Bone marrow (tissue), 2 donors: ENCODE measurements around the gene TMEM145.
"Not testable (repeated sequence)": the region's sequence is repeated elsewhere in the genome, so short reads cannot be mapped to it uniquely, and the experiment has no call there.

ENCODE experiments used
- DNase-seq, 2 donors: peaks; one replicate each; lab custom pipeline; 2025; lab: John Stamatoyannopoulos, UW

The TMEM145 gene

DNA sequence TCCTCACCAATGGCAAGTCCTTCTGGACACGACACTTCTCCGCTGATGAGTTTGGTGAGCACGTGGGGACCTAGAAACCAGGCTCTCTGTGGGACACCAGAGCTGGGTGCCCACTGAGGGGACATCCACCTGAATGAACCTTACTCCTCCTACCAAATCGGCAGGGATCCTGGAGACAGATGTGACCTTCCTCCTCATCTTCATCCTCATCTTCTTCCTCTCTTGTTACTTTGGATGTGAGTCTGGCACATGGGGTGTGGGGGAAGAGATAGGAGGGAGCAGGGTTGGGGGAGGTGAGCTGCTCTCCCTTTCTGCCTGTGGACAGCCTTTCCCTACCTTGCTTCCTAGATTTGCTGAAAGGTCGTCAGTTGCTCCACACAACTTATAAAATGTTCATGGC lies 1.9 kb downstream of the TMEM145 start:
- DNase-seq, result no peak

- DNase-seq, result no peak
These were observed 3.4 kb downstream of the TMEM145 start for GRCh38 chr19:42316223-42317211.

DNA sequence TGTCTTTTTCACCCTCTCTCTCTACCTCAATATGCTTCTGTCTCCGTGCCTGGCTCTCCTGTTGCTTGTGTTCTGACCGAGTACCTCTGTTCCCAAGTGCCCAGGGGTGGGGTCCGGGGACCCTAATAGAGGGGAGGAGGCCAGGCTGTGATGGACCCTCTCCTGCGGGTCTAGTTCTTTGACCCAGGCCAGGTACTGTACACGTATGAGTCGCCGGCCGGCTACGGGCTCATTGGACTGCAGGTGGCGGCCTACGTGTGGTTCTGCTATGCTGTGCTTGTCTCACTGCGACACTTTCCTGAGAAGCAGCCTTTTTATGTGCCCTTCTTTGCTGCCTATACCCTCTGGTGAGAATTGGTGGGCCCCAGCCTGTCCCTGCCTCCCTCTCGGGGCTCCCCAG lies 4.4 kb downstream of the TMEM145 start:
- no peak for DNase-seq

GRCh38 chr19:42322305-42322704 lies 9.2 kb downstream of the TMEM145 start:
- no peak for DNase-seq

DNA sequence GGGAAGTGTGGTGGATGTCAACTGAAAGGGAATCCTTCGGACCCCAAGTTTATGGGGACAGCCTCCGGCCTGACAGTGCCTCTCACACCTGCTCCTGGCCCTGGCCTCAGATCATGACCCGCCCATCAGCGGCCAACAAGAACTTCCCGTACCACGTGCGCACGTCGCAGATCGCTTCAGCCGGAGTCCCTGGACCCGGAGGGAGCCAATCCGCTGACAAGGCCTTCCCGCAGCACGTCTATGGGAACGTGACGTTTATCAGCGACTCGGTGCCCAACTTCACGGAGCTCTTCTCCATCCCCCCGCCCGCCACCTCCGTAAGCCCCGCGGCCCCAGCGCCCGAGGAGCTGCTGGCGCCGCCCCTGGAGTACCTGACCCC lies 10.4 kb downstream of the TMEM145 start:
- DNase-seq, result no peak

GRCh38 chr19:42323852-42324654 lies 10.9 kb downstream of the TMEM145 start:
- no peak for DNase-seq

GRCh38 chr19:42324655-42325307 lies 11.7 kb downstream of the TMEM145 start:
- no peak for DNase-seq

DNA sequence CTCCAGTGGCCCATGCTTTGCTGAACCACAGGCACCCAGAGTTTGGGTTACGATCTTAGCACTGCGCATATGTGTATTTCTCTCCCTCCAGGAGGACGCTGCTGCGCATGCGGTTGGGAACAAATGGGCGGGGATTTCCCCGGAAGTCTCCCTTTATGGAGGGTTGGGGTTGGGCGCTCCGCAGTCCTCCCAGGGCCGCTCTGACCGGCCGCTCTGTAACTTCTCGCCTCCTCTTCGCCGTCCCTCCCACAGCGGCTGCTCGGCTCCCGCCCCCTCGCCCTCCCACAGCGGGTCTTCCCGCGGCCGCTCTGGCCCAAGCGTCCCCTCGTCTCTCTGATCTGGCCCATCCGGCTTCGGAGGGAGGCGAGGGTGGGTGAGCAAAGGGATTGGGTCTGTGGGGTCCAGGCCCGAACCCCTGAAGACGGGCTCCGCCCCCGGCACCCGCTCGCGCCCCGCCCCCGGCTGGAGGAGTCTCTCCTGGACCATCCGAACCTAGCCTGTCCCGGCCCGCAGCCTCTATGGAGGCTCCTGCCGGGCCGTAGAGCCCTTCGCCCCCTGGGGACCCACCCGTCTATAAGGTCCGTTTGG lies 12.3 kb downstream of the TMEM145 start, which contains the start of gene MEGF8:
Gene MEGF8, plus strand, starts transcription at position 328 of the 588 bp plus-strand sequence. CDS start 609 bp downstream, outside the sequence.
- DNase-seq, result peak; percentile 88 to 99

DNA sequence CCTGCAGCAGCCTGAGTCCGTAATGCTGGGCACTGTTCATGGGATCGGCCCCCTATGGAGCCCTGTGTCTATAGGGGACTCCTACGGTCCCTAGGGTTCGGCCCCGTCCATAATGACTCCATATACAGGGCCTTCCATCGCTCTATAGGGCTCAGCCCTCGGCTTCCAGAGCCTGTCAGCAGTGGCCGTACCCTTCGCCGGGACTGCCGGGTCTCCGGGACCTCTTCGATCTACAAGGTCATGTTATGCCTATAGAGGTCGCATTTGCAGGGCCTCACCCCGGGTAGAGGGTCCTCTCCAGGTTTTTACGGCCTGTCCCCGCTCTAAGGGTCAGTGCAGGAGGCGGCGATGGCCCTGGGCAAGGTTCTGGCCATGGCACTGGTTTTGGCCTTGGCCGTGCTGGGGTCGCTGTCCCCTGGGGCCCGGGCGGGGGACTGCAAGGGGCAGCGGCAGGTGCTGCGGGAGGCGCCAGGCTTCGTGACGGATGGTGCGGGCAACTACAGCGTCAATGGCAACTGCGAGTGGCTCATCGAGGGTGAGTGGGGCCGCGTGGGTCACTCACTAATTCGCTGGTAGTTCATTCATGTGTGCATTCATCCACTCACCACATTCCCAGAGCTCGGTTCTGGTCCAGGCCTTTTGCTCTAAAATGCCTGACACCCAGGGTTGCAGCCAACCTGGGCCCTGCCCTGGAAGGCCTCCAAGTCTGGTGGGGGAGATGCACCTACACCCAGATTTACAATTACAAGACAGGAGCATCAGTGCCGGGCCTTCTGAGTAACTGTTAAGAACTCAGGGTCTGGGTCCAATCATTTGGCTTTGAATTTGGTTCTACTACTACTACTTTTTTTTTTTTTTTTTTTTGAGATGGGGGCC lies 13.0 kb downstream of the TMEM145 start:
- peak in 1 of 2 donors; percentile 51 for DNase-seq

GRCh38 chr19:42326969-42327368 lies 13.9 kb downstream of the TMEM145 start:
- no peak for DNase-seq

DNA sequence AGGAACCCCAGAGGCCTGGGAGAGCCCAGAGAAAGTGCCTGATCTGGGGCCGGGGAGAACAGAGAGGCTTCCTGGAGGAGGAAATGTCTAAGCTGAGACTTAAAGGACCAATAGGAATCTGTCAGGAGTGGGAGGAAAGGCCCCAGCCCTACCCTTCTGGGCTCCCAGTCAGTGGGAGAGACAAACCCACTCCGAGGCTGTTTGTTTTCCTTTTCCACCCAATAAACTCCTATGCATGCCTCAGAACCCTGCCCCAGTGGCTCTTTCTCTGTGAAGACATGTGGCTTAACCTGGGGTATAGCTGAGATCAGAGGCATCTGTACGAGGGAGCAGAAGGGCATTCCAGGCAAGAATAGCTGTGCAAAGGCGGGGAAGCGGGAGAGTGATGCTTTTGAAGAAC lies 14.3 kb downstream of the TMEM145 start:
- DNase-seq, result no peak

GRCh38 chr19:42328106-42328505 lies 15.0 kb downstream of the TMEM145 start:
- DNase-seq, result no peak

- DNase-seq, result no peak
These were observed 15.7 kb downstream of the TMEM145 start for GRCh38 chr19:42328854-42329253.

GRCh38 chr19:42330241-42330711 lies 17.2 kb downstream of the TMEM145 start:
- DNase-seq, result no peak

GRCh38 chr19:42331333-42331732 lies 18.2 kb downstream of the TMEM145 start:
- DNase-seq, result not testable (repeated sequence)

- no peak for DNase-seq
These were observed 18.9 kb downstream of the TMEM145 start for GRCh38 chr19:42332059-42332458.

DNA sequence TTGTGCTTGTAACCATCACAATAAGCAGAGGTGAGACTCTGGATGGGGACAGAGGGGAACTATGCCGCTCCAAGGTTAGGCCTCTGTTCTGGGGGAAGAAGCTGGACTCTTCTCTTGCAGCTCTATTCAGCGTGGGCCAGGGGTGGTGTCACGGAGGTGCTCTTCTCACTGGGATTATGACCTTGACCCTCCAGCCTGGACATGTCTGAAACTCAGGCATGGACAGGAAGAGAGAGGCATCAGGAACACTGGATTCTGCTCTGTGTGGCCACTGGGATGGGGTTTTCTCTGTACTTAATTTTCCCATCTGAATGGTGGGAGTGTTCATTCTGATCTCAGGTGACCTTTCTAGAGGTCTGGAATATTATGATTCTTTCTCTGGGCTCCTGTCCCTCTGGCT lies 19.9 kb downstream of the TMEM145 start:
- DNase-seq, result no peak

DNA sequence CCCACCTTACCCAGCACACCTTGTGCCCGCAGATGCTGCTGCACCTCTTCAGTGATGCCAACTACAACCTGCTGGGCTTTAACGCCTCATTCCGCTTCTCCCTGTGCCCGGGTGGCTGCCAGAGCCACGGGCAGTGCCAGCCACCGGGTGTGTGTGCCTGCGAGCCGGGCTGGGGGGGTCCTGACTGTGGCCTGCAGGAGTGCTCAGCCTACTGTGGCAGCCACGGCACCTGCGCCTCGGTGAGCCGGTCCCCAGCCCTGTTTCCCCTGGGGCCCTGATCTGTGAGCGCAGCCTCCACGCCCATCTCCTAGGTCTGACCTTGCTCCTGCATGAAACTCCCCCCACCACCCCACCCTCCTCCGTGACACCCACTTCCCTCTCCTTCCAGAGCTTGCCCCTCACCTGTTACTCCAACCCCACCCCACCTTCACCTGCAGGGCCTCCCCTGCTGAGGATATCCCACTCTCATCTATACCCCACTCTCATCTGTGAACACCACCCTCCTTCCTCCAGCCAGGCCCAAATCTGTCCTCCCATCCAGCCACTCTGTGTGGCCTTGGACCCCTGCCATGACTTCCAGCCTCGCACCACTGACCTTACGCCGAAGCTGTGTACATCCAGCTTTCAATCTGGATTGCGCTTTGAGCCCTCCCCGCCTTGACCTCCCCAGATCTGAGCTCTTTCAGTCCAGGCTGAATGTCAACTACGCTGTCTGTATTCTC lies 21.0 kb downstream of the TMEM145 start:
- DNase-seq, result no peak

- DNase-seq, result no peak
These were observed 21.7 kb downstream of the TMEM145 start for GRCh38 chr19:42334697-42335373.
